Renal pelvis (tissue), 4 donors: Measurements from ENCODE around the gene SCN8A. TPM values are rescaled to one million over a fixed set of nuclear protein-coding genes. Genes with fewer than 3 reads are reported as not detected.
"Not testable (repeated sequence)": the region's sequence is repeated elsewhere in the genome, so short reads cannot be mapped to it uniquely, and the experiment has no call there.

Source experiments
- DNase-seq: peaks from one replicate; pipeline ENCODE4 v3.0.0-alpha.2; 2013
- polyA plus RNA-seq, 3 donors: library from polyadenylated mRNA; unstranded; fragments of 120-200 nt; gene quantifications; one replicate each; pipeline ENCODE4 v1.2.1, GENCODE V29; 2013; ENCODE audit not compliant: insufficient read length in 3 of 3

The SCN8A gene
- polyA plus RNA-seq, 3 donors = 1.6 to 2.6 (median 2.5) TPM

DNA sequence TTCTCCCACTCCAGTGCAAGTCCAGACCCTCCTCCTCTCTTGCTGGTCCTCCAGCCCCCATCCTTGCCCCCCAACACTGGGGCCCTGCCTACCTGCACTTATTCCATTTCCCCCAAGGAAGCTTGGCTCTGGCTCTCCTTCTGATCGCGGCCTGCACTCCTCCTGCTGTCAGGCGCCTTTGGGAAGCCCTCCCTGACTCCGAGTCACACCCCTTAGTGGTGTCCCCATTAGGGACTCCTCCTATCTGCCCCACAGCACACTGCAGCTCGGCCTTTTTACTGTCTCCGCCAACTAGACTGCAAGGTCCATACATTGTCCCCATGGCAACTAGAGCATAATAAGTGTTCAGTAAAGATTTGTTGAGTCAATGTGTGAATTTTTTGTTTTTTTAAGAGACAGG, 224.5 kb downstream of the SCN8A start:
- no peak for DNase-seq

DNA sequence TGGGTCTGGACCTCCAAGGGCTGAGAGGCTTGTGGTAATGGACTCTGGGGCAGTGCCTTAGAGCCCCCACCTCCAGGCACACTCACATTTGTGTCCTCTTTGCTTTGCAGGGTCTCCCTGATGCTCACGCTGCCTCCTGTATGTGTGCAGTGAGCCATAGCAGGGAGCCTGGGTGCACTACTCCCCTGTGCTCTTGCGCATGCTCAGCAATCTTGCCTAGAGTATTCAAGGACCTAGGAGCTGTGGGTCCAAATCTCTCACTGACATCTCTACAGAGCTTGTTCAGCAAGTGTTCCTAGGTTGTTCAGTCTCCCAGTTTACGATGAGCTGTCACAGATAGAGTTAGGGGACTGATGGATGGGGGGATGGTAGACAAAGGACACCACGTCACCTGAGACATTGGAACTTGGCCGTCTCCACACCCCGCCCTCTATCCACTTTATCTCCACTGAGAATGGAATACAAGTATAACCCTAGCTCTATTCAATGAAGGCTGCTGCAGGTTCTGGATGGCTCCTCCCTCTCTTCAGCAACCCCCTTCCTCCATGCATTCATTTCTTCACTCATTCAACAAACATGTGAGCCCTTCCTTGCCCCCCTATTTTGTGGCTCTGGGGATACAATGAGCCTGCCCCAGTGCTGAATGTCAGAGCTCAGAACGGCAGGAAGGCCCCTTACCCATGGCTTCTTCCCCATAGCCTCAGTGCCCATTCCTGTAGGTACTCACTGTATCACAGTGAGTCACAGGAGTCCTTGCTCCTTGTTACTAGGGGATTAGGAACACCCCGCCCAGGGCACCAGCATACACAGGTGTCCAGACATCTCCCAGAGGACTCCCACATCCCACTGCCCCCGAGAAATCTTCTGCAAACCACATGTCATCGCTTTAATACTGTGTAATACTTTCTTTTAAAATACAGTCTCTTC, 226.3 kb downstream of the SCN8A start:
- DNase-seq = no peak

DNA sequence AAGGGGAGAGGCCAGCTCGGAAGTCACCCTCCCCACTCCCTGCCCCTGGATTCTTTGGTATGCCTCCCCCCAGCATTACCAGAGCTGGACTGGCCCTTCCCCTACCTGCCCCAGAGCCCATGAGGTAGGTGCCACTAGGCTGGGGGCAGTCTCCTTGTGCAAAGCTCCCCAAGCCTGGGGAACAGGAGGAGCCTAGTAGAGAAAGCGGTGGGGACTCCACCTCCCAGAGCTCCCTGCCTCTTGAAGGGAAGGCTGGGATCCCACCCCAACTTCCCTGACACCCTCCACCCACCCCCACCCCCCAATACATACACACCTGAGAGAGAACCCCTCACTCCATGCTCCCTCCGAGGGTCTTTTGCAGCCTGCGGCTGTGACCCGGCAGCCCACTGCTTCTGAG, 227.1 kb downstream of the SCN8A start:
- DNase-seq = no peak

DNA sequence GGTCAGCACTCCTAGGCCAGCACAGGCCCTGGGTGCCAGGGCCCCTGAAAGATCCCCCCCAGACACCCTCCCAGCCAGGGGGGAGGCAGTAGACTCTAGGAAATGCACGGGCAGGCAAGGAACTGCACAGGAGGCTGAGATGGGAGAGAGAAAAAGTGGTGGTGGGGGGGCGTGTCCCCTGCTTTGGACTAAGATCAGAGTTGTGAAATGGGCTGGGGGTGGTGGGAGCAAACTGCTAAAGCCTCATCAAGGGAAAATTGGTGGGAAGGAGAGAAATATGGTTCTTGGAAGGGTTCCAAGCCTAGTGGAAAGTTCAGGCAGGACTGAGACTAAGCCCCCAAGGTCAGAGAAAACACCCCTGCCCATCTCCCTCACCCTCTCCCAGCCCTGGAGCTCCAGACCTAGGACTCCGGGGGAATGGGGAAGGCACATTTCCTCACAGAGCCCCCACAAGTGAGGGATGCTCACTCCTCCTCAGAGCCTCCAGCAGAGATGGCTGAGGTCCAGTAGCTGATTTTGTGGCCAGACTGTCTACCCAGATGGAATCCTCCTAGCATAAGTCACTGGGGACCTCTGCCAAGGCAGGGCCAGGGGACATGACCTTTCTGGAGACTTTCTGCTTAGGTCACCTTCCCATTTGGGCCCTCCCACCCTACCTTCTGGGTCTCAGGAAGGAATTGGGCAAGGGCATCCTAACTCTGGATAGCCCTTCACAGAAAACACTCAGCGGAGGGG, 227.7 kb downstream of the SCN8A start:
- no peak for DNase-seq

DNA sequence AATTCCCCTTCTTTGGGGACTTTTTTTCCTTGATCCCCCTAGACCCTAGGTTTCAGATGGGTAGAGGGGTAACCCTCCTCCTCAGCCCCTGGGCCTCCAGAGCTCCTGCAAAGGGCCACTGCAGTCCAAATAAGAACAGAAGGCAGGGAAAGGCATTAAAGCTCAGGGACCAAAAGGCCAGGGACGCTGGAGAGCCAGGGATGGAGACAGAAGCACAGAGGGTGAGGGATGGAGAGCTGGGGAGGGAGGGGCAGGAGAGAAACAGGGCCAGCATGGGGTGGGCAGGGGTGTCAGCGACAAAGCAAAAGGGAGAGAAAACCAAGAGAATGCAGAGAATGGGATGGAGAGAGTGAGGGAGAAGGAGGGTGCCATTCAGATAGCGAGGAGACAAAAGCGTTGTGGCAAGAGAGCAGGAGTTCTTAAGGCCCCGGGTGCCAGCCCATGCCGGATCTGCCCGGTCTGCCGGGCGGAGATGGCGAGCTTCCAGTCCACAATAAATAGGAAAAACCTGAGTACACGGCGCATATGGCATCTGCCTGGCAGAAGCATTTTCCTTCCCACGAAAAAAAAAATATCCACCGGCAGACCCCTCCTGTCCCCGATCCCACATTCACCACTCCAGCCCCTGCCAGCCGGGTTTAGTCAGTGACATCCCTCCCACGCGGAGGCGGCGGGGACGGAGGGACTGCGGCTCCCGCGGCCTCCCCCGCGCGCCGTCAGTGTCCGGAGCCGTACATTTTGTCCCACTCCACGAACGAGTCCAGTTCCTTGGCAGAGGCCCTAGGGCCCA, 228.9 kb downstream of the SCN8A start:
- DNase-seq = no peak

DNA sequence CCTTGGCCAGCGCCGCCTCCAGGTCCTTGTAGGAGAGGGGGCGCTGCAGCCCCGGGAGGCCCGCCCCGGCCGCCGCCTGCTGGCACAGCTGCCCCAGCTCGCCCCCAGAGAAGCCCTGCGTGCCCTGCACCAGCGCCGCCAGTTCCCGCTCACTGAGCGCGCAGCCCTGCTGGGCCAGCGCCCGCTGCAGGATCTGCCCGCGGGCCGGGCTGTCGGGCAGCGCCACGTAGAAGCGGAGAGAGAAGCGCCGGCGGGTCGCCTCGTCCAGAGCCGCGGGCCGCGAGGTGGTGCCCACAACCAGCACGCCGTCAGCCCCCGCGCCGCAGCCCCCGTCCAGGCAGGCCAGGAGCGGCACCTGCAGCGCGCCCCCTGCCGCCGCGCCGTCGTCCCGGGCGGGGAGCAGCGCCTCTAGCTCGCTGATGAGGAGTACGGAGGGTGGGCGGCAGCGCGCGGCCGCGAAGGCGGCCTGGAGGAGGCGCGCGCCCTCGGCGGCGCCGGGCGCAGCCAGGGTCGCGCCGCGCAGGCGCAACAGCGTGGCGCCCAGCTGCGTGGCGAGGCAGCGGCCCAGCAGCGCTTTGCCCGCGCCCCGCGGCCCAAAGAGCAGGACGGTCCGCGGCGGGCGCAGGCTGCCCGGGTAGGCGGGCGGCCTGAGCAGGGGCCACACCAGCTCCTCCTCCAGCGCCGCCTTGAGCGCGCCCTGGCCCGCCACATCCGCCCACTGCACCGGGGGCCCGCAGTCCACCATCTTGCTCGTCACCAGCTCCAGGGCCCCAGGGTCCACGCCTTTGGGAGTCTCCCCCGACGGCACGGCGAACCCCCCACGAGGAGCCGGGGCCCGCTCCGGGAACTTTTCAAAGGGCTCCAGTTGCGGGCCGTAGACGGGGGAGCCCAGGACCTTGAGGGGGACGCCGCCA, 229.8 kb downstream of the SCN8A start:
- peak; percentile 76 for DNase-seq

DNA sequence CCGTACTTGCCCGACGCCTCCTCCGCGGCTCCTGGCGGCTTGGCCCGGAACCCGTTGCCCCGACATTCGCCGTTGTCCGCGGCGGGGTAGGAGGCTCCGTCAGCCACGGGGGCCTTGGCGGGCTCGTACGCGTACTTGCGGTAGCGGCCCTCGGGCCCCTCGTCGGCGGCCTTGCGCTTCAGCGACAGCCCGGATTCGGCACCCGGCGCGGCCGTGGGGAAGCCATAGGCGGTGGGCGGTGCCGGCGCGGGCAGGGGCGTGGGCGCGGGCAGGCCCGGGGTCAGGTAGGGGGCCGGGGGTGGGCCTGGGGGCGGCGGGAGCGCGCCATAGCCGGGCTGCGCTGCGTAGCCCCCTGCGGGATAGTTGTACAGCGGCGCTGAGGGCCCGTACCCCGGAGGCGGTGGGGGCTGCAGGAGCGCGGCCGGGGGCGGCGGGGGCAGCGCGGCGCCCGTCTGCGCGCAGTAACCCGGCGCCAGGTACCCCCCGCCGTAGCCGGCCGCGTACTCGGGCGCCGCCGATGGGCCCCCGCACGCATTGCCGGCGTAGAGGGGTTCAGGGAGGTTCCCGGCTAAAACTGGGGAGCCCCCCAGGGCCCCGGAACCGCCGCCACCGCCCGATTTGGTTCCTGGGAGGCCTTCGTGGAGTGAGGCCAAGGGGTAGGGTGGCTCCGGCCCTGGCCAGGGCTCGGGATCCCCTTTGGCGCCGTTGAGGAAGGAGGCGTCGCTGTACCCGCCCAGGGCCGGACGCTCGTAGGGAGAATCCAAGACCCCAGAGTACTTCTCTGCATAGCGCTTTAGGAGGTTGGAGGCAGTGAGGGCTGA, 230.6 kb downstream of the SCN8A start:
- DNase-seq = no peak

DNA sequence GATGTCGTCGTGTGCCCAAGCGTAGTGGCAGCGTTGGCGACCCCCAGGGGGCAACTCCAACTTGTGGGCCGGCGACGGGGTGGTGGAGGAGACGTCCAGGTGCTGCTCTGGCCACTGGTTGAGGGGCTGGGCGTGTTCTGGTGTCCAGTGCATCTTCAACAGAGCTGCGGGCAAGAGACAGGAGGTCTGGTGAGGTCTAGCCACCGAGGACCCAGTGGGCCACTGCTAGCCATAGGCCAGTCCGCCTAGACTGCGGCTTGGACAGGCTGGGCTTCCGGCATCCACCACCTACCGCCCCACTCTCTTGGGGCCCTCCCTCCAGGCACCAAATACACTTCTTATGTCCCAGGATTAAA, 231.2 kb downstream of the SCN8A start:
- DNase-seq = no peak

DNA sequence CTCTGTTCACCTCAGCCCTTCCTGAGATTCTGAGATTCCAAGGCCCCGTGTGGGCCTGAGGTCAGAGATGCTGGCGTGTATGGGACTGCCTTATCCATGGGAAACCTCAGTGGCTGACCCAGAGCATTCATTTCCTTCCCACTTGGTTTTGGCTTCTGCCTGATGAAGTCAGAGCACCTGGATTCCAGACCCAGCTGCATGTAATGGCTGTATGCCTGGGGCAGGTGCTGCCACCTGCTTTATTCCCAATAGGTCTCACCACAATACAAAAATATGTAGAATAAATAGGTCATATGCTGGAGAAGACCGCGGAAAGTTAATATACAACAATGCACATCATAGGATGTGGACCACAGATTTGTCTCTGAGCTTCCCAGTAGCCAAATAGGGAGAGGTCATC, 231.9 kb downstream of the SCN8A start:
- DNase-seq = no peak

DNA sequence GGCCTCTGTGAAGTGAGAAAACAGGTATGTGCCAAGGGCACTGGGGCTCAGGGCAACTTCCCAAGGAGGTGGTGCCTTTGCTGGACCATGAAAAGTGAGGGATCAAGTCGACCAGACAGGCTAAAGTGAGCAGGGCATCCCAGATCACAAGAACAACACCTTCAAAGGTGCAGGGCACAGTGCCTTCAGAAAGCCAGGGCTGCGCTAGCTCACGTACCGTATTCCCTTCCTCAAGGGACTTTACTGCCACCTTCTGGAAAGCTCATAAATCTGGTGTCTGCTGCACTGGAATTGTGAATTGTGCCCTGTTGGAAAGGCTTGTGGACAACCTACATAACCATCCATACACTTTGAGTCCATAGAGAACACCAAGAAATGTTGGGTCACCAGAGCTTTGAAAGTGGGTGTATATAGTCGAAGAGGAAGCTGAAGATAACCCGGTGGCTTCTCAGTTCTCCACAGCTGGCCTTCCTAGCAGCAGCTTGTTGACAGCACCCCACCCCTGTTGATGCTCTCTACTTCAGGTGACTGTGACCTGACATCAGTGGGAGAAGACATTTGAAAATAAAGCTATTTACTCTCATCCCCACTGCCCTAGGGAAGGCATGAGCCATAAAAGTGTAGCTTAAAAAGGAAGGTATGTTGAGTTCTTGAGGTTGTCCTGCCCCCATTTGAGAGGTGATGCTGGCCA, 233.0 kb downstream of the SCN8A start:
- peak; percentile 64 for DNase-seq

DNA sequence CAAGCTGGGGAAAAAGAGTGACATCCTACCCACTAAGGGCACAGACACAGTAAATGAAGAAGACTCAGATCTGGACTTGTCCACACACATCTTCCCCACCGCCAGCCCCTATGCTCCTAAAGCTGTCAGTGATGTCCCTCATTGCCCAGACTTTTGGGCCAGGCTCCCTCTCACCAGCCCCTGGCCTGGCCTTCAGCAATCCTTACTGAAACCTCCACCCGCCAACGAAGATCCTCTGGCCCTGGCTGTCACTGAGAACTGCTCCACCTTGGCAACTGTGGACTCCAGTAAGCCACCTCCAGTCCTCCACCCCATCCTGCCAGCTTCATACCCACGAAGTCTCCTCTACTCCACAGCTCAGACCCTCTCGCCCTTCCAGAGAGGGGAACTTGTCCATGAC, 234.2 kb downstream of the SCN8A start:
- no peak for DNase-seq

DNA sequence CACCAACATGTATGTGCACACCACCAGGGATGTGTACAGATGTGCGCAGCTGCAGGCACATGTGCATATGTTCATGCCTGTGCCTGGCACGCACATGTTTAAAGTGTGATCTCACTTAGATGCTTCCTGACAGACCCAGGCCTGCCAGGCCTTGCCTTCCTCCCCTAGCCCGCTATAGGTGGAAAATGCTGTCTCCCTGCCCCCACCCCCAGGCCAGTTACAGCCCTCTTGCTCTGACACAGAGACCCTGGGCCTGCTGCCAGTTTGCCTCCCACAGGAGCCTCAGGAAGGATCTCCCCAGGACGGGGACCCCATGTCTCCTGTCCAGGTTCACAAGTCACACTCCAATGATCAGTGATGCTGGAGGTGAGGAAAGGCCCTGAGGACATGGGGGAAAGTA, 235.8 kb downstream of the SCN8A start:
- no peak for DNase-seq

DNA sequence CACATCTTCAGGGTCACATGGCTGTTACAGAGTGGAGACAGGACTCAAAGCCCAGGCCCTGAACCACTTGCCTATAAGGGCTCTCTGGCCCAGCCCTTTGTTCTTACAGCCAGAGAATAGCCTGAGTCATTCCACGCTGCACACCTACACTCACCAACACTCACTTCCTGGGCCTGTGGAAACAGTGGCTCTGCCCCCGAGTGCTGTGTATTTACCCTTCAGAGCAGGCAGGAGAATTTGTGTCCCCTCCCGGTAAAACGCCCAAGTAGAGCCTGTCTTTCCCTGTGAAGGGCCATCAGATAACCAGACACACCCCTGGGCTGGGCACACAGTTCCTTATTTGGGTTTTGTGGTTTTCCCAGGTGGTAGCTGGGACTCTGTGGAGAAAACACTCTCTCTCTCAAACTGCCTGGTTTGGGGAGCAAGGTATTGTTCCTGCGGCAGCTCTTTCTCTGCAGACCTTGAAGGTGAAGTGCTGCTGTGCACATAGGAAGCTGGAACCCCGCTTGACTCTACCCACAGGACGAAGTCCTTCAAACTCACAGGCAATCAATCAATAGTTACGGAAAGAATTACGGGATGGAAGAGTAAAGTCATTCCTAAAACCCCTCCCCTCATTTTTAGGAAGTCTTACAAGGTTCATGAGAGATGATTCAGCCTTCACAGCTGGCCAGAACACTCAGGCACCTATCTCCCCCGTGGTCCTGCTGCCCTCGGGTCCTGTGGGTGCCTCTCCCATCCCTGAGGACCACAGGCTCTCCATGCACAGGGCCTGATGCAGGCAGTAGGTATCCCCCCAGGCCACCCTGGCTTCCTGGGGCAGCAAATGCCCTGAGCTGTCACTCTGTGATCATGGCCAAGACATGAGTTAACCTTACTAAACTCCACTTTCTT, 237.1 kb downstream of the SCN8A start:
- DNase-seq = no peak

DNA sequence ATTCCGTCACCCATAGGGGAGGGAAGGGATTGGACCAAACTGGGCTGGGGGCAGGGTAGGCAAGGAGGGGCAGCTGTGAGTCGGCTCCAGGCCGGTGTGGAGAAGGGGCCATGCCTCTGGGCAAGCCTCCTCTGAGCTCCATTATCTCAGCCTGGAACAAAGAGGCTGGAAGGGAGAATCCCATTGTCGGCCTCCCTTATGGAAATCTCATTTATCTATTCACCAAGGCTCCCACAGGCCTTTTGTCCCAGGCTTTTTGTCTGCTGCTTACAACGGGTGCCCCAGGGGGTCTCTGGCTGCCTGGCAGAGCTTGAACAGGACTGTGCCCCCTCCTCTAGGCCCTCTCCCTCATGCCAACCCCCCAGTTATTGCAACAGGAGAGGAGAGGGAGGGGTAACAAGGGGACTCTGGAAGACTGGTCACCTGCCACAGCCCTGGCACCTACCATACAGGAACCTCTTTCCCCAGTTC, 238.0 kb downstream of the SCN8A start:
- no peak for DNase-seq

DNA sequence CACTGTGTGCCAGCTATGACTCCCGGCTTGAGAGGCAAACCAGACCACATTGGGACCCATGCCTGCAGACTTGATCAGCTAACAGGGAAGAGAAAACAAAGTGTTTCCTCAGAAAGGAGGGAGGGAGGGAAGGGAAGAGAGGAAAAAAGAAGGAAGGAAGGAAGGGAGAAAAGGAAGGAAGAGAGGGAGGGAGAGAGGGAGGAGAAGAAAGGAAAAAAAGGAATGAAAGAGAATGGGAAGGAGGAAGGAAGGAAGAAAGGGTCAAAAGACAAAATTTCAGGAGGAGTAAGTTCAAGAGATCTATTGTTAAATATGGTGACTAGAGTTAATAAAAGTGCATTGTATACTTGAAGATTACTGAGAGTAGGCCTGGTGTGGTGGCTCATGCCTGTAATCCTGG, 238.6 kb downstream of the SCN8A start:
- DNase-seq = no peak

DNA sequence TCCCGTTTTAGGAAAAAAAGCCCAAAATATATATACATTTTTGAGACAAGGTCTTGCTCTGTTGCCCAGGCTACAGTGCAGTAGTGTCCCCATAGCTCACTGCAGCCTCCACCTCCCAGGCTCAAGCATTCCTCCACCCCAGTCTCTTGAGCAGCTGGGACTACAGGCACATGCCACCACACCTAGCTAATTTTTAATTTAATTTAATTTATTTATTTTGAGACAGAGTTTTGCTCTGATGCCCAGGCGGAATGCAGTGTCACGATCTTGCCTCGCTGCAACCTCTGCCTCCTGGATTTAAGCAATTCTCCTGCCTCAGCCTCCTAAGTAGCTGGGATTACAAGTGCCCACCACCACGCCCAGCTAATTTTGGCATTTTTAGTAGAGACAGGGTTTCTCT, 240.8 kb downstream of the SCN8A start:
- DNase-seq = not testable (repeated sequence)

DNA sequence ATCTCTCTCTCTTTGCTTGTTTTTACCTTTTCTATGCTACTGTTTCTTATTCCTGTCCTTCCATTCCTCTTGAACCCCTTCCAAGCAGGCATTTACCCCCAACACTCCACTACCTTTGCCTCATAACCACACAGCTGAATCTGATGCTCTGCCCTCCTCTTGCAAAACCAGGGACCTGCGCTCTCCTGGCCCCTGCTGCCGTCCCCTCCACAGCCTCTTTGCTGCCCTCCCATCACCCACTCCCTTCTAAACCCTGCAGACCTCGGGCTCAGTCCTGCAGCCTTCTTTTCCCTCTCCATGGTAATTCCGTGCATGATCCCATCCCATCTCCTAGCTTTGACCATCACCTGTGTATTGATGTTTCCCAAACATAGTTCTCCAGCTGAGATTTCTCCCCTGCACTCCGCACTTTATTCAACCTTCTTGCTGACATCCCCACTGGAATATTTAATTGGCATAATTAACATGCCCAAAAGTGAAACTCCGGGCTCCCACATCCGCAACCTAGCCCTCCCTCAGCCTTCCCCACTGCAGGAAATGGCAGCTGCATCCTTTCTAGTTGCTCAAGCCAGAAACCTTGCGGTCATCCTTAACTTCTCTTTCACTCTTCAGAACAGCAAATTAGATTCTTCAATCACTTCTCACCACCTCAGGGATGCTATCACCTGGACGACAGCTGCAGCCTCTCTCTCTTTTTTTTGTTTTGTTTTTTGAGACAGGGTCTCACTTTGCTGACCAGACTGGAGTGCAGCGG, 241.5 kb downstream of the SCN8A start:
- no peak for DNase-seq
